ENCODE data around the gene CPB2. TPM values are rescaled to one million over a fixed set of nuclear protein-coding genes. Genes with fewer than 3 reads are reported as not detected.

Gene CPB2
- total RNA-seq, 1 experiment from 2014 or later: 0.28 TPM

GRCh38 chr13:46121597-46122163 lies 16.8 kb upstream of the CPB2 start:
- no TSS peak for BruUV-seq (replicated peaks)
- Histone ChIP-seq H3K36me3 (ENCODE audit: control insufficient read depth, insufficient read depth, low read length) (no peaks in the 10 kb centered on the region), H3K27me3 (ENCODE audit: control insufficient read depth, insufficient read depth, low read length) (no peaks in the 10 kb centered on the region), H3K4me1 (ENCODE audit: control insufficient read depth, insufficient read depth, low read length) (no peaks in the 10 kb centered on the region), H3K4me3 (ENCODE audit: low read depth in 2 of 2, low read length in 2 of 2) (no peak overlapping the region), H3K27ac (ENCODE audit: low read length) (no peak overlapping the region), H3K9me3 (ENCODE audit: control insufficient read depth, insufficient read depth, low read depth, low read length) (no peaks in the 10 kb centered on the region)
- ChIA-PET POLR2A (no interaction called here), CTCF (no interaction called here)
- ATAC-seq (no peak), DNase-seq (ENCODE audit: low read depth, low spot score) (no peak)
- TF ChIP-seq, protein P1, sequence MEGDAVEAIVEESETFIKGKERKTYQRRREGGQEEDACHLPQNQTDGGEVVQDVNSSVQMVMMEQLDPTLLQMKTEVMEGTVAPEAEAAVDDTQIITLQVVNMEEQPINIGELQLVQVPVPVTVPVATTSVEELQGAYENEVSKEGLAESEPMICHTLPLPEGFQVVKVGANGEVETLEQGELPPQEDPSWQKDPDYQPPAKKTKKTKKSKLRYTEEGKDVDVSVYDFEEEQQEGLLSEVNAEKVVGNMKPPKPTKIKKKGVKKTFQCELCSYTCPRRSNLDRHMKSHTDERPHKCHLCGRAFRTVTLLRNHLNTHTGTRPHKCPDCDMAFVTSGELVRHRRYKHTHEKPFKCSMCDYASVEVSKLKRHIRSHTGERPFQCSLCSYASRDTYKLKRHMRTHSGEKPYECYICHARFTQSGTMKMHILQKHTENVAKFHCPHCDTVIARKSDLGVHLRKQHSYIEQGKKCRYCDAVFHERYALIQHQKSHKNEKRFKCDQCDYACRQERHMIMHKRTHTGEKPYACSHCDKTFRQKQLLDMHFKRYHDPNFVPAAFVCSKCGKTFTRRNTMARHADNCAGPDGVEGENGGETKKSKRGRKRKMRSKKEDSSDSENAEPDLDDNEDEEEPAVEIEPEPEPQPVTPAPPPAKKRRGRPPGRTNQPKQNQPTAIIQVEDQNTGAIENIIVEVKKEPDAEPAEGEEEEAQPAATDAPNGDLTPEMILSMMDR (IDR thresholded peaks at IDR 0.05): no peak
- TF ChIP-seq SIN3A (IDR thresholded peaks at IDR 0.05; ENCODE audit: borderline replicate concordance, insufficient read depth, low read depth, low read length) (no peak), REST (IDR thresholded peaks at IDR 0.05; ENCODE audit: insufficient read depth in 1 of 2, low read depth in 2 of 2, low read length in 1 of 2) (no peak), TCF7L2 (IDR thresholded peaks at IDR 0.05; ENCODE audit: low read depth, low read length) (no peak), POLR2AphosphoS5 (IDR thresholded peaks at IDR 0.05; ENCODE audit: low read depth, low read length) (no peak)
- in situ Hi-C loops (cut with HindIII; ENCODE audit: low pct_unique_long_range_greater_than_20kb, low sequenced_read_pairs): no loop called here
- intact Hi-C loops (cut with micrococcal nuclease; ENCODE audit: unreplicated experiment): loop anchor here (10.0 kb wide), 1 partner anchor 317 kb away; no protein-coding TSS in a partner anchor

- no TSS peak for BruUV-seq (replicated peaks)
- ChIA-PET CTCF (no interaction called here), POLR2A (no interaction called here)
- no peaks in the 10 kb centered on the region for H3K36me3 ChIP-seq (ENCODE audit: control insufficient read depth, insufficient read depth, low read length)
- H3K27ac ChIP-seq (ENCODE audit: low read length): no peak overlapping the region
- no peaks in the 10 kb centered on the region for H3K27me3 ChIP-seq (ENCODE audit: control insufficient read depth, insufficient read depth, low read length)
- in situ Hi-C loops (cut with HindIII; ENCODE audit: low pct_unique_long_range_greater_than_20kb, low sequenced_read_pairs) (no loop called here), intact Hi-C loops (cut with micrococcal nuclease; ENCODE audit: unreplicated experiment) (loop anchor here (10.0 kb wide), 1 partner anchor 316 kb away; no protein-coding TSS in a partner anchor)
- no peaks in the 10 kb centered on the region for H3K9me3 ChIP-seq (ENCODE audit: control insufficient read depth, insufficient read depth, low read depth, low read length)
- no peaks in the 10 kb centered on the region for H3K4me1 ChIP-seq (ENCODE audit: control insufficient read depth, insufficient read depth, low read length)
- no peak overlapping the region for H3K4me3 ChIP-seq (ENCODE audit: low read depth in 2 of 2, low read length in 2 of 2)
- ATAC-seq: no peak
- no peak for DNase-seq (ENCODE audit: low read depth, low spot score)
- TF ChIP-seq SIN3A (IDR thresholded peaks at IDR 0.05; ENCODE audit: borderline replicate concordance, insufficient read depth, low read depth, low read length) (no peak), POLR2AphosphoS5 (IDR thresholded peaks at IDR 0.05; ENCODE audit: low read depth, low read length) (no peak), REST (IDR thresholded peaks at IDR 0.05; ENCODE audit: insufficient read depth in 1 of 2, low read depth in 2 of 2, low read length in 1 of 2) (no peak), TCF7L2 (IDR thresholded peaks at IDR 0.05; ENCODE audit: low read depth, low read length) (no peak)
- TF ChIP-seq, protein P1 (IDR thresholded peaks at IDR 0.05): no peak
These were observed 16.2 kb upstream of the CPB2 start for GRCh38 chr13:46121033-46121432.
